HL-60 (cell line): ENCODE results near the gene LYPD5.

Source experiments
- DNase-seq, 2 experiments: peaks; one replicate each; pipeline ENCODE4 v3.0.0-alpha.2; 2010 to 2020; ENCODE audit warnings: low read depth in 1 of 2, low spot score in 1 of 2
- H3K27ac ChIP-seq: fragments of 250-450 bp; sonication (Bioruptor Pico); replicated peaks from 2 replicates; pipeline ENCODE4 v1.5.1; 2020; ENCODE audit warnings: mild to moderate bottlenecking, moderate library complexity
- H3K27me3 ChIP-seq: fragments of 250-450 bp; sonication (Bioruptor Pico); 2 replicates; pipeline ENCODE4 v1.5.1; 2021; ENCODE audit warnings: mild to moderate bottlenecking, moderate library complexity; ENCODE audit not compliant: insufficient read depth, poor library complexity, severe bottlenecking
- H3K4me3 ChIP-seq: replicated peaks from 2 replicates; pipeline ENCODE4 v1.5.1; 2011; ENCODE audit warnings: mild to moderate bottlenecking, control low read depth, low read length; ENCODE audit not compliant: insufficient read depth
- CTCF ChIP-seq: IDR thresholded peaks from one replicate; pipeline ENCODE4 v1.5.1; 2011; ENCODE audit warnings: low read length, control low read depth, inconsistent platforms; ENCODE audit not compliant: insufficient read depth
- GABPA ChIP-seq: IDR thresholded peaks from 2 replicates; pipeline ENCODE4 v1.6.1; 2012; ENCODE audit warnings: low read depth
- POLR2AphosphoS5 ChIP-seq: IDR thresholded peaks from 2 replicates; pipeline ENCODE4 v1.6.1; 2012; ENCODE audit warnings: low read depth
- SPI1 ChIP-seq: IDR thresholded peaks from 2 replicates; pipeline ENCODE4 v1.6.1; 2012; ENCODE audit warnings: low read depth, mild to moderate bottlenecking, borderline replicate concordance
- TF ChIP-seq, protein P1 (sequence below): IDR thresholded peaks from 2 replicates; pipeline ENCODE4 v1.6.1; 2012; ENCODE audit warnings: low read depth; ENCODE audit not compliant: insufficient replicate concordance

Gene LYPD5

GRCh38 chr19:43752287-43752875 lies 49.9 kb downstream of the LYPD5 start:
- no peak overlapping the region for H3K4me3 ChIP-seq
- no peak overlapping the region for H3K27ac ChIP-seq
- no peaks in the 10 kb centered on the region for H3K27me3 ChIP-seq
- no peak for DNase-seq
- TF ChIP-seq CTCF, result no peak
- TF ChIP-seq SPI1, result no peak
- no peak for TF ChIP-seq POLR2AphosphoS5
- TF ChIP-seq GABPA, result no peak
- TF ChIP-seq, protein P1, sequence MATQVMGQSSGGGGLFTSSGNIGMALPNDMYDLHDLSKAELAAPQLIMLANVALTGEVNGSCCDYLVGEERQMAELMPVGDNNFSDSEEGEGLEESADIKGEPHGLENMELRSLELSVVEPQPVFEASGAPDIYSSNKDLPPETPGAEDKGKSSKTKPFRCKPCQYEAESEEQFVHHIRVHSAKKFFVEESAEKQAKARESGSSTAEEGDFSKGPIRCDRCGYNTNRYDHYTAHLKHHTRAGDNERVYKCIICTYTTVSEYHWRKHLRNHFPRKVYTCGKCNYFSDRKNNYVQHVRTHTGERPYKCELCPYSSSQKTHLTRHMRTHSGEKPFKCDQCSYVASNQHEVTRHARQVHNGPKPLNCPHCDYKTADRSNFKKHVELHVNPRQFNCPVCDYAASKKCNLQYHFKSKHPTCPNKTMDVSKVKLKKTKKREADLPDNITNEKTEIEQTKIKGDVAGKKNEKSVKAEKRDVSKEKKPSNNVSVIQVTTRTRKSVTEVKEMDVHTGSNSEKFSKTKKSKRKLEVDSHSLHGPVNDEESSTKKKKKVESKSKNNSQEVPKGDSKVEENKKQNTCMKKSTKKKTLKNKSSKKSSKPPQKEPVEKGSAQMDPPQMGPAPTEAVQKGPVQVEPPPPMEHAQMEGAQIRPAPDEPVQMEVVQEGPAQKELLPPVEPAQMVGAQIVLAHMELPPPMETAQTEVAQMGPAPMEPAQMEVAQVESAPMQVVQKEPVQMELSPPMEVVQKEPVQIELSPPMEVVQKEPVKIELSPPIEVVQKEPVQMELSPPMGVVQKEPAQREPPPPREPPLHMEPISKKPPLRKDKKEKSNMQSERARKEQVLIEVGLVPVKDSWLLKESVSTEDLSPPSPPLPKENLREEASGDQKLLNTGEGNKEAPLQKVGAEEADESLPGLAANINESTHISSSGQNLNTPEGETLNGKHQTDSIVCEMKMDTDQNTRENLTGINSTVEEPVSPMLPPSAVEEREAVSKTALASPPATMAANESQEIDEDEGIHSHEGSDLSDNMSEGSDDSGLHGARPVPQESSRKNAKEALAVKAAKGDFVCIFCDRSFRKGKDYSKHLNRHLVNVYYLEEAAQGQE, result no peak

DNA sequence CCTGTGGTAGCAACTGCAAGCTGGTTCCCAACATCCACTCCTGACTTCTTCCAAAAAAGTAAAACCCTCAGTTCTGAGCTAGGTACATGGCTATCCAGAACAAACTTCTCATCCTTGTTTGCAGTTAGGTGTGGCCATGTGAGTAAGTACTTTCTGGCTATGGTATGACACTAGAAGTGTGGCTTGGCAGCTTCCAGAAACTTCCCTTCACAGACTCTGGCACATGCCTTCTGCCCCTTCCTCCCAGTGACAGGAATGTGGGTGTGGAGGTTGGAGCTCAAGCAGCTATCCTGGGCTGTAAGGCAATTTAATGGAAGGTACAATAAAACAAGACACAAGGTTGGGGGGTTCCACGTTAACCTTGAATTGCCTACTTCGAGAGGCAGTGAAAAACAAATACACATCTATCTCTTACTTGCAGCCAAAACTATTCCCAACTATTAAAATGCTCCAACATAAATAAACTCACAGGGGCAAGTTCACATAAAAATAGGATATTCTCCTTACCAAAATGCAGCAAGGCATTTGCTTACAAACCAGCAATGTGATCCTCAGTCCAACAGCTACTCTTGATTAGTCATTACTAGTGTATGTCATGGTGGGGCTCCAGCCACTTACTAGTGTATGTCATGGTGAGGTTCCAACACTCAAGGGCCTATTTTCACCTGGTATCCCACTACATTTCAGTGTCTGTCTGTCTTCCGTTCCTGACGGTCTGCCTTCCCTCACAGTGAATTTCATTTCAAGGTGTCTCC lies 50.6 kb downstream of the LYPD5 start:
- no peak for DNase-seq
- Histone ChIP-seq H3K27me3 (no peaks in the 10 kb centered on the region), H3K27ac (no peak overlapping the region), H3K4me3 (no peak overlapping the region)
- TF ChIP-seq SPI1 (no peak), CTCF (no peak), POLR2AphosphoS5 (no peak)

DNA sequence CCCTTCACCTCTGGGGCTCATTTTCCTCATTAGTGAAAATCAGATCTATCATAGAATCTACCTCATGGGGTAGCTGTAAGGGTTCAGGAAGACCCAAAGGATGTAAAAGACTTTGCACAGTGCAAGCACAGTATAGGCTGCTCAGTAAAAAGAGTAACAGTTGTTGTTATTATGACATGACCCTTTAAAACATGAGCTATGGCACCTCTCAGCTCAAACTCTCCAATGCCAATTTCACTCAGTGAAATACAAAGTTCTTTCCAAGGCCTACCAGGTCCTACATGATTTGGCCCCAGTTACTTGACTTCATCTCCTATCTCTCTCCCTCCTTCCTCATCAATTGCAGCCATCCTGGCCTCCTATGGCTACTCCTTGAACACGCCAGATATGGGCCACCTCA lies 52.3 kb downstream of the LYPD5 start:
- no peaks in the 10 kb centered on the region for H3K27me3 ChIP-seq
- H3K4me3 ChIP-seq, result no peak overlapping the region
- TF ChIP-seq POLR2AphosphoS5, result no peak
- TF ChIP-seq, protein P1, result no peak
- no peak for TF ChIP-seq CTCF
- TF ChIP-seq SPI1, result no peak
- no peak for TF ChIP-seq GABPA
- DNase-seq, result no peak
- H3K27ac ChIP-seq, result no peak overlapping the region

GRCh38 chr19:43749152-43749551 lies 53.1 kb downstream of the LYPD5 start:
- TF ChIP-seq, protein P1, result no peak
- TF ChIP-seq POLR2AphosphoS5 (no peak), SPI1 (no peak), CTCF (no peak), GABPA (no peak)
- no peak overlapping the region for H3K27ac ChIP-seq
- DNase-seq, result no peak
- H3K27me3 ChIP-seq, result no peaks in the 10 kb centered on the region
- H3K4me3 ChIP-seq, result no peak overlapping the region
